Liver (tissue), 9 donors: Measurements from ENCODE around the gene CACNA1F. TPM values are rescaled to one million over a fixed set of nuclear protein-coding genes. Genes with fewer than 3 reads are reported as not detected.

Source experiments
- DNase-seq: peaks from one replicate; pipeline ENCODE4 v3.0.0-alpha.2; 2017; ENCODE audit warnings: low spot score
- H3K27ac ChIP-seq, 2 donors: one replicate each; pipeline ENCODE4 v1.7.0; 2013; ENCODE audit warnings: inconsistent platforms in 2 of 2, low read length in 2 of 2, control low read depth in 1 of 2, low read depth in 1 of 2, mild to moderate bottlenecking in 1 of 2
- H3K27me3 ChIP-seq, 4 donors: one replicate each; pipeline versions ENCODE4 v1.6.1 to v1.7.0; 2013; ENCODE audit warnings: low read length in 3 of 4, inconsistent platforms in 1 of 4, mild to moderate bottlenecking in 1 of 4, moderate library complexity in 1 of 4; ENCODE audit not compliant: control insufficient read depth in 4 of 4, insufficient read depth in 4 of 4
- H3K36me3 ChIP-seq, 4 donors: one replicate each; pipeline versions ENCODE4 v1.6.1 to v1.7.0; 2013; ENCODE audit warnings: low read length in 3 of 4, mild to moderate bottlenecking in 3 of 4, low read depth in 1 of 4, moderate library complexity in 1 of 4; ENCODE audit not compliant: control insufficient read depth in 4 of 4, insufficient read depth in 3 of 4
- H3K4me1 ChIP-seq, 4 donors: one replicate each; pipeline versions ENCODE4 v1.6.1 to v1.7.0; 2013; ENCODE audit warnings: low read length in 3 of 4, mild to moderate bottlenecking in 3 of 4, moderate library complexity in 1 of 4; ENCODE audit not compliant: control insufficient read depth in 4 of 4, insufficient read depth in 4 of 4
- H3K4me3 ChIP-seq, 3 donors: one replicate each; pipeline versions ENCODE4 v1.6.1 to v1.7.0; 2013; ENCODE audit warnings: low read length in 3 of 3, control low read depth in 1 of 3, low read depth in 1 of 3, mild to moderate bottlenecking in 1 of 3
- H3K9ac ChIP-seq, 2 donors: one replicate each; pipeline ENCODE4 v1.7.0; 2013; ENCODE audit warnings: low read length in 2 of 2, mild to moderate bottlenecking in 2 of 2, moderate library complexity in 2 of 2, control low read depth in 1 of 2, low read depth in 1 of 2
- H3K9me3 ChIP-seq, 4 donors: one replicate each; pipeline versions ENCODE4 v1.6.1 to v1.7.0; 2013; ENCODE audit warnings: low read length in 3 of 4; ENCODE audit not compliant: control insufficient read depth in 4 of 4
- EGR1 ChIP-seq, 2 donors: IDR thresholded peaks; 2 replicates each; pipeline ENCODE4 v1.6.1; 2016 to 2018; ENCODE audit warnings: antibody characterized with exemption in 2 of 2, low read depth in 2 of 2
- FOXA1 ChIP-seq: IDR thresholded peaks from 2 replicates; pipeline ENCODE4 v1.6.1; 2016; ENCODE audit warnings: antibody characterized with exemption
- FOXA2 ChIP-seq: IDR thresholded peaks from 2 replicates; pipeline ENCODE4 v1.6.1; 2016; ENCODE audit warnings: antibody characterized with exemption
- GABPA ChIP-seq, 2 donors: IDR thresholded peaks in 1 of 2; conservative IDR thresholded peaks in 1 of 2; 2 replicates each; pipeline ENCODE4 v1.6.1; 2016; ENCODE audit warnings: antibody characterized with exemption in 2 of 2, mild to moderate bottlenecking in 1 of 2, moderate library complexity in 1 of 2
- HNF4A ChIP-seq, 2 donors: conservative IDR thresholded peaks; 2 replicates each; pipeline ENCODE4 v1.6.1; 2016; ENCODE audit warnings: antibody characterized with exemption in 2 of 2, mild to moderate bottlenecking in 2 of 2
- HNF4G ChIP-seq: IDR thresholded peaks from 2 replicates; pipeline ENCODE4 v1.6.1; 2016; ENCODE audit warnings: antibody characterized with exemption
- JUND ChIP-seq, 2 donors: IDR thresholded peaks; 2 replicates each; pipeline ENCODE4 v1.6.1; 2016; ENCODE audit warnings: antibody characterized with exemption in 2 of 2
- NR2F2 ChIP-seq: IDR thresholded peaks from 2 replicates; pipeline ENCODE4 v1.6.1; 2016; ENCODE audit warnings: antibody characterized with exemption
- RAD21 ChIP-seq, 2 donors: IDR thresholded peaks; 2 replicates each; pipeline ENCODE4 v1.6.1; 2016; ENCODE audit warnings: antibody characterized with exemption in 2 of 2, mild to moderate bottlenecking in 2 of 2
- RXRA ChIP-seq, 2 donors: IDR thresholded peaks; 2 replicates each; pipeline ENCODE4 v1.6.1; 2017 to 2018; ENCODE audit warnings: antibody characterized with exemption in 2 of 2, mild to moderate bottlenecking in 1 of 2
- SP1 ChIP-seq: IDR thresholded peaks from 2 replicates; pipeline ENCODE4 v1.6.1; 2018; ENCODE audit warnings: antibody characterized with exemption, mild to moderate bottlenecking
- TAF1 ChIP-seq: conservative IDR thresholded peaks from 2 replicates; pipeline ENCODE4 v1.6.1; 2016; ENCODE audit warnings: antibody characterized with exemption, mild to moderate bottlenecking
- YY1 ChIP-seq: IDR thresholded peaks from 2 replicates; pipeline ENCODE4 v1.6.1; 2016; ENCODE audit warnings: antibody characterized with exemption, mild to moderate bottlenecking
- WGBS: extraction: QIAGEN DNeasy Blood & Tissue Kit; methylation state at CpG from one replicate; pipeline ENCODE4 v1.1.7; 2013; 5-methylcytosine and 5-hydroxymethylcytosine counted together
- polyA plus RNA-seq, 2 donors: library from polyadenylated mRNA; stranded (reverse) in 1 of 2; unstranded in 1 of 2; fragments of 200-250 nt in 1 of 2; fragments of >200 nt in 1 of 2; fragmentation: Nextera tagmentation in 1 of 2; extraction: Ambion mirVana in 1 of 2; gene quantifications; one replicate each; pipeline versions ENCODE4 v1.2.1 to v1.2.3, GENCODE V29; 2013 to 2015
- total RNA-seq, 2 donors: library from RNA; depleted of rRNA; stranded (reverse); fragments of >200 nt; gene quantifications; one replicate each; pipeline ENCODE4 v1.2.3, GENCODE V29; 2014
- TF ChIP-seq, protein P1 (sequence below): IDR thresholded peaks from 2 replicates; pipeline ENCODE4 v1.6.1; 2016; ENCODE audit warnings: antibody characterized with exemption
- TF ChIP-seq, protein P2 (sequence below): IDR thresholded peaks from 2 replicates; pipeline ENCODE4 v1.6.1; 2016; ENCODE audit warnings: antibody characterized with exemption
- TF ChIP-seq, protein P3 (sequence below): fragments of 150-350 bp; IDR thresholded peaks from 2 replicates; pipeline ENCODE4 v1.5.1; 2017; ENCODE audit warnings: improper control_type of control experiment, low read depth, low read length; ENCODE audit not compliant: missing input control
- donor health status: healthy.
- donor health status: healthy.
- donor health status: healthy.
- donor health status: healthy.
- donor health status: healthy.

Gene CACNA1F
- total and polyA plus RNA-seq, 4 donors = 0.03 TPM; not detected in 3

DNA sequence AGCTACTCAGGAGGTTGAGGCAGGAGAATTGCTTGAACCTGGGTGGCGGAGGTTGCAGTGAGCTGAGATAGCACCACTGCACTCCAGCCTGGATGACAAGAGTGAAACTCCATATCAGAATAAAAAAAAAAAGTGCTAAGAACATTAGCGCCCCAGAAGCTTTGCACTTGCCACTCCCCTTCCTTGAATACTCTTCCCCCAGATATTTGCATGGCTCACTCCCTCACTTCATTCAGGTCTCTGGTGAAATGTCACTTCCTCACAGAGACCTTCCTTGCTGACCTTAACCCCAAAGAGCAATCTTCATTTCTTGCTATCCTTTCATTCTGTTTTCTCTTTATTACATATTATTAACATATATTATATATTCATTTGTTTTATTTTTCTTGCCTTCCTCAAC is 11.3 kb downstream of the CACNA1F start:
- TF ChIP-seq TAF1 = no peak
- Histone ChIP-seq H3K4me1 (no peaks in the 10 kb centered on the region), H3K9ac (no peak overlapping the region), H3K27me3 (peaks cover 0 to 2% (median 0%) of the 10 kb centered on the region in 4 donors), H3K4me3 (no peak overlapping the region), H3K9me3 (no peaks in the 10 kb centered on the region), H3K36me3 (no peaks in the 10 kb centered on the region), H3K27ac (no peak overlapping the region)
- WGBS = 67% methylated on average over 2 of the region's 2 CpGs
- DNase-seq = no peak

DNA sequence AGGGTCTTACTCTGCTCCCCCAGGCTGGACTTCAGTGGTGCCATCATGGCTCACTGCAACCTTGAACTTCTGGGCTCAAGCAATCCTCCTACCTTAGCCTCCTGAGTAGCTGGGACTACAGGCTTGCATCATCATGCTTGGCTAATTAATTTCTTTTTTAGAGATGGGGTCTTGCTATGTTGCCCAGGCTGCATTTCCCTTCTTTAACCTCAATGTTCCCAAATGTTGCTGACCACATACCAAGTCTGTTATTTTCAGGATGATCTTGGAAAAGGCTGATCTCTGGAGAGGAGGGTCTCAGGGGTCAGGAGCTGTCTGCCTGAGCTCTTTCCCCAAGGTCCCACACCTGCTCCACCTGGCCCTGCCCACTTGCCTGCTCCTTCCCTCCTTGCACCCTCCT is 13.0 kb downstream of the CACNA1F start:
- TF ChIP-seq FOXA2 = no peak
- TF ChIP-seq EGR1 (IDR thresholded peaks at IDR 0.05; ENCODE audit: low read depth in 2 of 2) = no peak
- TF ChIP-seq, protein P1, sequence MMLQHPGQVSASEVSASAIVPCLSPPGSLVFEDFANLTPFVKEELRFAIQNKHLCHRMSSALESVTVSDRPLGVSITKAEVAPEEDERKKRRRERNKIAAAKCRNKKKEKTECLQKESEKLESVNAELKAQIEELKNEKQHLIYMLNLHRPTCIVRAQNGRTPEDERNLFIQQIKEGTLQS = no peak
- TF ChIP-seq, protein P2, sequence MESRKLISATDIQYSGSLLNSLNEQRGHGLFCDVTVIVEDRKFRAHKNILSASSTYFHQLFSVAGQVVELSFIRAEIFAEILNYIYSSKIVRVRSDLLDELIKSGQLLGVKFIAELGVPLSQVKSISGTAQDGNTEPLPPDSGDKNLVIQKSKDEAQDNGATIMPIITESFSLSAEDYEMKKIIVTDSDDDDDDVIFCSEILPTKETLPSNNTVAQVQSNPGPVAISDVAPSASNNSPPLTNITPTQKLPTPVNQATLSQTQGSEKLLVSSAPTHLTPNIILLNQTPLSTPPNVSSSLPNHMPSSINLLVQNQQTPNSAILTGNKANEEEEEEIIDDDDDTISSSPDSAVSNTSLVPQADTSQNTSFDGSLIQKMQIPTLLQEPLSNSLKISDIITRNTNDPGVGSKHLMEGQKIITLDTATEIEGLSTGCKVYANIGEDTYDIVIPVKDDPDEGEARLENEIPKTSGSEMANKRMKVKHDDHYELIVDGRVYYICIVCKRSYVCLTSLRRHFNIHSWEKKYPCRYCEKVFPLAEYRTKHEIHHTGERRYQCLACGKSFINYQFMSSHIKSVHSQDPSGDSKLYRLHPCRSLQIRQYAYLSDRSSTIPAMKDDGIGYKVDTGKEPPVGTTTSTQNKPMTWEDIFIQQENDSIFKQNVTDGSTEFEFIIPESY = no peak
- TF ChIP-seq NR2F2 = no peak
- no peak for TF ChIP-seq HNF4G
- TF ChIP-seq, protein P3, sequence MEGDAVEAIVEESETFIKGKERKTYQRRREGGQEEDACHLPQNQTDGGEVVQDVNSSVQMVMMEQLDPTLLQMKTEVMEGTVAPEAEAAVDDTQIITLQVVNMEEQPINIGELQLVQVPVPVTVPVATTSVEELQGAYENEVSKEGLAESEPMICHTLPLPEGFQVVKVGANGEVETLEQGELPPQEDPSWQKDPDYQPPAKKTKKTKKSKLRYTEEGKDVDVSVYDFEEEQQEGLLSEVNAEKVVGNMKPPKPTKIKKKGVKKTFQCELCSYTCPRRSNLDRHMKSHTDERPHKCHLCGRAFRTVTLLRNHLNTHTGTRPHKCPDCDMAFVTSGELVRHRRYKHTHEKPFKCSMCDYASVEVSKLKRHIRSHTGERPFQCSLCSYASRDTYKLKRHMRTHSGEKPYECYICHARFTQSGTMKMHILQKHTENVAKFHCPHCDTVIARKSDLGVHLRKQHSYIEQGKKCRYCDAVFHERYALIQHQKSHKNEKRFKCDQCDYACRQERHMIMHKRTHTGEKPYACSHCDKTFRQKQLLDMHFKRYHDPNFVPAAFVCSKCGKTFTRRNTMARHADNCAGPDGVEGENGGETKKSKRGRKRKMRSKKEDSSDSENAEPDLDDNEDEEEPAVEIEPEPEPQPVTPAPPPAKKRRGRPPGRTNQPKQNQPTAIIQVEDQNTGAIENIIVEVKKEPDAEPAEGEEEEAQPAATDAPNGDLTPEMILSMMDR = no peak
- no peak for TF ChIP-seq RXRA (IDR thresholded peaks at IDR 0.05)
- TF ChIP-seq RAD21 (IDR thresholded peaks at IDR 0.05) = no peak
- TF ChIP-seq TAF1 = no peak
- TF ChIP-seq YY1 = no peak
- no peak for TF ChIP-seq FOXA1
- no peak for TF ChIP-seq HNF4A (conservative IDR thresholded peaks at IDR 0.05)
- no peak for TF ChIP-seq GABPA (IDR thresholded peaks at IDR 0.05 in 1 of 2, conservative IDR thresholded peaks at IDR 0.05 in 1 of 2)
- no peak for TF ChIP-seq JUND (IDR thresholded peaks at IDR 0.05)
- TF ChIP-seq SP1 = no peak
- Histone ChIP-seq H3K4me3 (no peak overlapping the region), H3K9me3 (no peaks in the 10 kb centered on the region), H3K4me1 (no peaks in the 10 kb centered on the region), H3K9ac (no peak overlapping the region), H3K27ac (no peak overlapping the region), H3K36me3 (no peaks in the 10 kb centered on the region), H3K27me3 (peaks cover 0 to 2% (median 0%) of the 10 kb centered on the region in 4 donors)
- no peak for DNase-seq

DNA sequence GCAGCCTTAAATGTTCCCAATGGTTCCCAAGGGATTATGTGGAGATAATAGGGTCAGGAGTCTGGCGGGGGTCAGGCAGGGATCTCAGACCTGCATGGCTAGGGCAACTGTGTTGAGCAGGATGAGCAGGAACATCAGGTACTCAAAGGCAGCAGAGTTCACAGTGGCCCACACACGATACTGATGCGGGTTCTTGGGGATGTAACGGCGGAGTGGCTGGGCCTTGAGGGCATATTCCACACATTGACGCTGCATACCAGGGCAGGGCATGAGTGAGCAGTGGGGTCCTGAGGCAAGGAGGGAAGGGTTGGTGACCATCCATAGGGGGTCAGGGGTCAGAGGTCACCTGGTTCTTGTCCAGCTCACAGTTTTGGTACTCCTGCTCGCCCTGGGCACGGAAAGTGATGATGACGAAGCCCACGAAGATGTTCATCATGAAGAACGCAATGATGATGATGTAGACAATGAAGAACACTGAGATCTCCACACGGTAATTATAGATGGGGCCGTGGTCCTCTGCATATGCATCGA is 18.1 kb downstream of the CACNA1F start:
- Histone ChIP-seq H3K27me3 (no peaks in the 10 kb centered on the region), H3K27ac (no peak overlapping the region), H3K36me3 (no peaks in the 10 kb centered on the region), H3K9me3 (no peaks in the 10 kb centered on the region), H3K4me1 (no peaks in the 10 kb centered on the region), H3K4me3 (no peak overlapping the region), H3K9ac (no peak overlapping the region)
- DNase-seq = no peak
- TF ChIP-seq GABPA (IDR thresholded peaks at IDR 0.05 in 1 of 2, conservative IDR thresholded peaks at IDR 0.05 in 1 of 2) (no peak), JUND (IDR thresholded peaks at IDR 0.05) (no peak), TAF1 (no peak)
- TF ChIP-seq, protein P1 = no peak
- WGBS = 87% methylated on average over 14 of the region's 14 CpGs
